ENCODE measurements around the gene FADD.

FADD gene

GRCh38 chr11:70202920-70203750 lies at the start of gene FADD:
FADD (plus strand) TSS chr11:70203296; CDS start chr11:70203460, 164 bp downstream.
- DNase-seq: peak; percentile 93

GRCh38 chr11:70155386-70155785 lies 47.7 kb upstream of the FADD start:
- no peak for DNase-seq

- DNase-seq: no peak
Observed at GRCh38 chr11:70156291-70157037, 46.6 kb upstream of the FADD start.

- no peak for DNase-seq
Observed at GRCh38 chr11:70158201-70158600, 44.9 kb upstream of the FADD start.

GRCh38 chr11:70158757-70159389 lies 44.2 kb upstream of the FADD start:
- no peak for DNase-seq

- DNase-seq: no peak
Observed at GRCh38 chr11:70159627-70160570, 43.2 kb upstream of the FADD start.

GRCh38 chr11:70161043-70161625 lies 42.0 kb upstream of the FADD start:
- no peak for DNase-seq

- DNase-seq: no peak
Observed at GRCh38 chr11:70164705-70165104, 38.4 kb upstream of the FADD start.

GRCh38 chr11:70167120-70167519 lies 36.0 kb upstream of the FADD start:
- no peak for DNase-seq

- no peak for DNase-seq
Observed at GRCh38 chr11:70167723-70168404, 35.2 kb upstream of the FADD start.

- DNase-seq: no peak
Observed at GRCh38 chr11:70168405-70168754, 34.7 kb upstream of the FADD start.

GRCh38 chr11:70169127-70169526 lies 34.0 kb upstream of the FADD start:
- DNase-seq: no peak

GRCh38 chr11:70169632-70170031 lies 33.5 kb upstream of the FADD start:
- no peak for DNase-seq

GRCh38 chr11:70170596-70171210 lies 32.4 kb upstream of the FADD start:
- no peak for DNase-seq

GRCh38 chr11:70173018-70173417 lies 30.1 kb upstream of the FADD start:
- DNase-seq: no peak

GRCh38 chr11:70174547-70175235 lies 28.4 kb upstream of the FADD start:
- no peak for DNase-seq

- DNase-seq: no peak
Observed at GRCh38 chr11:70175236-70175698, 27.8 kb upstream of the FADD start.

- peak; percentile 46 for DNase-seq
Observed at GRCh38 chr11:70176940-70177689, 26.0 kb upstream of the FADD start.

GRCh38 chr11:70180906-70181305 lies 22.2 kb upstream of the FADD start:
- DNase-seq: no peak

GRCh38 chr11:70182266-70182665 lies 20.8 kb upstream of the FADD start:
- no peak for DNase-seq

All from CD4-positive, alpha-beta T cell treated with Interleukin-6 for 4 hours (primary cell).